Measurements from ENCODE around the gene KIF26B.

- TF ChIP-seq, protein P1, sequence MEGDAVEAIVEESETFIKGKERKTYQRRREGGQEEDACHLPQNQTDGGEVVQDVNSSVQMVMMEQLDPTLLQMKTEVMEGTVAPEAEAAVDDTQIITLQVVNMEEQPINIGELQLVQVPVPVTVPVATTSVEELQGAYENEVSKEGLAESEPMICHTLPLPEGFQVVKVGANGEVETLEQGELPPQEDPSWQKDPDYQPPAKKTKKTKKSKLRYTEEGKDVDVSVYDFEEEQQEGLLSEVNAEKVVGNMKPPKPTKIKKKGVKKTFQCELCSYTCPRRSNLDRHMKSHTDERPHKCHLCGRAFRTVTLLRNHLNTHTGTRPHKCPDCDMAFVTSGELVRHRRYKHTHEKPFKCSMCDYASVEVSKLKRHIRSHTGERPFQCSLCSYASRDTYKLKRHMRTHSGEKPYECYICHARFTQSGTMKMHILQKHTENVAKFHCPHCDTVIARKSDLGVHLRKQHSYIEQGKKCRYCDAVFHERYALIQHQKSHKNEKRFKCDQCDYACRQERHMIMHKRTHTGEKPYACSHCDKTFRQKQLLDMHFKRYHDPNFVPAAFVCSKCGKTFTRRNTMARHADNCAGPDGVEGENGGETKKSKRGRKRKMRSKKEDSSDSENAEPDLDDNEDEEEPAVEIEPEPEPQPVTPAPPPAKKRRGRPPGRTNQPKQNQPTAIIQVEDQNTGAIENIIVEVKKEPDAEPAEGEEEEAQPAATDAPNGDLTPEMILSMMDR (IDR thresholded peaks at IDR 0.05; ENCODE audit: low read length) = no peak
- TF ChIP-seq EZH2 (optimal IDR thresholded peaks at IDR 0.05; ENCODE audit: low read depth, low read length) = no peak
- TF ChIP-seq EZH2phosphoT487 (IDR thresholded peaks at IDR 0.05; ENCODE audit: low read length) = no peak
These were observed 17.2 kb downstream of the KIF26B start for GRCh38 chr1:245172026-245172425.

Measured in MM.1S (cell line).